ENCODE results near the gene CHAD. TPM values are rescaled to one million over a fixed set of nuclear protein-coding genes. Genes with fewer than 3 reads are reported as not detected.

Gene CHAD
- polyA plus RNA-seq, 1 donor from 2014 or later = not detected

- no peaks in the 10 kb centered on the region for H3K9me2 ChIP-seq (ENCODE audit: insufficient read depth, low read length)
- no peaks in the 10 kb centered on the region for H3F3A ChIP-seq (ENCODE audit: insufficient read depth, low read length, poor library complexity, severe bottlenecking)
- no peaks in the 10 kb centered on the region for H3K79me2 ChIP-seq (replicated peaks; ENCODE audit: insufficient read depth, low read length)
- H2AFZ ChIP-seq (ENCODE audit: low read depth, low read length) = no peak overlapping the region
- H3K27me3 ChIP-seq (ENCODE audit: insufficient read depth, low read depth, low read length) = no peaks in the 10 kb centered on the region
- no peak overlapping the region for H3K4me2 ChIP-seq (ENCODE audit: low read length)
- no peaks in the 10 kb centered on the region for H3K9me3 ChIP-seq (ENCODE audit: low read length)
- no peak for TF ChIP-seq RAD21 (conservative IDR thresholded peaks at IDR 0.05)
- no peak for TF ChIP-seq CTCF (IDR thresholded peaks at IDR 0.05; ENCODE audit: poor library complexity, severe bottlenecking)
- TF ChIP-seq SMC3 (conservative IDR thresholded peaks at IDR 0.05; ENCODE audit: poor library complexity) = no peak
- no peak overlapping the region for H3K27ac ChIP-seq (ENCODE audit: low read length)
- H4K20me1 ChIP-seq (ENCODE audit: insufficient read depth) = no peaks in the 10 kb centered on the region
- no peaks in the 10 kb centered on the region for H3K36me3 ChIP-seq (ENCODE audit: insufficient read depth, low read length)
- no peak overlapping the region for H3K4me3 ChIP-seq (ENCODE audit: low read length)
- H3K9ac ChIP-seq (ENCODE audit: low read length) = no peak overlapping the region
Measured at GRCh38 chr17:50440172-50440837, 28.4 kb downstream of the CHAD start.

GRCh38 chr17:50439008-50439407 is 29.7 kb downstream of the CHAD start:
- Histone ChIP-seq H3K4me2 (ENCODE audit: low read length) (no peak overlapping the region), H3F3A (ENCODE audit: insufficient read depth, low read length, poor library complexity, severe bottlenecking) (no peaks in the 10 kb centered on the region)

More at GRCh38 chr17:50439008-50439407, 29.7 kb downstream of the CHAD start:
- H3K79me2 ChIP-seq (replicated peaks; ENCODE audit: insufficient read depth, low read length) = no peaks in the 10 kb centered on the region
- H3K9ac ChIP-seq (ENCODE audit: low read length) = no peak overlapping the region
- no peak overlapping the region for H3K4me3 ChIP-seq (ENCODE audit: low read length)
- TF ChIP-seq REST (IDR thresholded peaks at IDR 0.05; ENCODE audit: borderline replicate concordance) (no peak), EZH2 (IDR thresholded peaks at IDR 0.05; ENCODE audit: borderline replicate concordance, insufficient read depth, low read length, poor library complexity, severe bottlenecking) (no peak), TAF1 (IDR thresholded peaks at IDR 0.05; ENCODE audit: low read depth) (no peak), RAD21 (conservative IDR thresholded peaks at IDR 0.05) (no peak), POLR2AphosphoS5 (IDR thresholded peaks at IDR 0.05) (no peak), SMC3 (conservative IDR thresholded peaks at IDR 0.05; ENCODE audit: poor library complexity) (no peak), CTCF (IDR thresholded peaks at IDR 0.05; ENCODE audit: poor library complexity, severe bottlenecking) (no peak), MXI1 (conservative IDR thresholded peaks at IDR 0.05; ENCODE audit: poor library complexity, severe bottlenecking) (no peak), EP300 (conservative IDR thresholded peaks at IDR 0.05; ENCODE audit: poor library complexity, severe bottlenecking) (no peak)
- H2AFZ ChIP-seq (ENCODE audit: low read depth, low read length) = no peak overlapping the region
- H4K20me1 ChIP-seq (ENCODE audit: insufficient read depth) = no peaks in the 10 kb centered on the region
- H3K9me3 ChIP-seq (ENCODE audit: low read length) = no peaks in the 10 kb centered on the region
- H3K27ac ChIP-seq (ENCODE audit: low read length) = no peak overlapping the region
- H3K36me3 ChIP-seq (ENCODE audit: insufficient read depth, low read length) = no peaks in the 10 kb centered on the region
- no peaks in the 10 kb centered on the region for H3K9me2 ChIP-seq (ENCODE audit: insufficient read depth, low read length)
- H3K27me3 ChIP-seq (ENCODE audit: insufficient read depth, low read depth, low read length) = no peaks in the 10 kb centered on the region

Measured in neural cell (in vitro differentiated cells).